SHP77 (cell line): ENCODE data around the gene HOXD4.

Experiments
- DNase-seq, 2 experiments: peaks; one replicate each; lab custom pipeline; 2025; lab: John Stamatoyannopoulos, UW

The HOXD4 gene

DNA sequence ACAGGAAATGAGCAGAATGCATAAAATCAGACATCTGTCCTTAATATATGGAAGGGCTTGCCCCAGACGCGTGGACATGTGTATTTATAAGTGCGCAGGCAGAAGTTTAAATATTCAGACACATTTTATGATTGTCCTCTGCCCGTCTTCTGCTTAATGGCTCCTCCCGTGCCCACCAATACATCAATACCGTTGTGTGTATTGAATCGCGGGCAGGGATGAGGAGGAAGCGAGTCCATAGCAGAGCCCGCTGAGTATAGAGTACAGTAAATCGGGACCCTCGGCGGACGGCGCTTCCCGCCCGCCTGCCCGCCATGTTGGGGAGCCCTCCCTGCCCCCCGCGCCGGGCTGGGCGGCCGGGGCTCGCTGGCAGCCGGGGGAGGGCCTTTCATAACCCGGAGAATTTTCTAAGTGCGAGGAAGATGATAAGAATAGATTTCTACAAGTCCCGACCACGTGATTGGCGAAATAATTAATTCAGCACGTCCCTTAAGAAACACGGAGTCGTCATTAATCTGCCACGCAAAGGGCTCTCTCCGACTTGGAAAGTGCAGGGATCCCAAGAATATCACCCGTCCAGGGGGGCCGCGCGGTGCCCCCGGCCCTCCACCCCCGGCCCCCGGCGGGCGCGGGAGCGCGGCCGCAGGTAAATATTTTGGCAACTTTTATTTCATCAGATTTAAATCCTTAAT, 5.6 kb downstream of the HOXD4 start, which contains the start of gene HOXD3:
Gene HOXD3, plus strand, starts transcription at position 501 of the 692 bp plus-strand sequence. CDS start 11,808 bp downstream, outside the sequence.
- DNase-seq: no peak

- peak in 1 of 2 experiments; percentile 29 for DNase-seq
Measured at GRCh38 chr2:176157499-176158185, 6.3 kb downstream of the HOXD4 start.

DNA sequence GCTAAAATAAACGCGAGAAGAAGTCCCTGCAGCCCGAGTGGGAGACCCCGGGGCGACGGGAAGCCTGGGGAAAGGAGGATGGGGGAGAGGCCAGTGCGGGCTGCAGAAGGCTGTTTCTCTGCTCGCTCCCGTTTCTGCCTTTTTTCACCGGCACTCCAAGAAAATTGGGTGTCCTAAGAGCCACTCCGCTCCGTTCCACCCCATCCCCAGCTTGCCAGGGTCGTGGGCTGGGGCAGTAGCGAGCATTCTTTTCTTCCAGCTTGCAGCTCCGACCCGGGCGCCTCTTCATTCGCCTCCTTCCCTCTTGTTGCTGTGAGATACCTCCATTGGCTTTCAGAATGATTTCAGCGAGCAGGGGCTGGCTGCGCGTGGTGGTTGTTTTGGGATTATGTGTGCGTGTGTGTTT, 6.8 kb downstream of the HOXD4 start:
- no peak for DNase-seq

DNA sequence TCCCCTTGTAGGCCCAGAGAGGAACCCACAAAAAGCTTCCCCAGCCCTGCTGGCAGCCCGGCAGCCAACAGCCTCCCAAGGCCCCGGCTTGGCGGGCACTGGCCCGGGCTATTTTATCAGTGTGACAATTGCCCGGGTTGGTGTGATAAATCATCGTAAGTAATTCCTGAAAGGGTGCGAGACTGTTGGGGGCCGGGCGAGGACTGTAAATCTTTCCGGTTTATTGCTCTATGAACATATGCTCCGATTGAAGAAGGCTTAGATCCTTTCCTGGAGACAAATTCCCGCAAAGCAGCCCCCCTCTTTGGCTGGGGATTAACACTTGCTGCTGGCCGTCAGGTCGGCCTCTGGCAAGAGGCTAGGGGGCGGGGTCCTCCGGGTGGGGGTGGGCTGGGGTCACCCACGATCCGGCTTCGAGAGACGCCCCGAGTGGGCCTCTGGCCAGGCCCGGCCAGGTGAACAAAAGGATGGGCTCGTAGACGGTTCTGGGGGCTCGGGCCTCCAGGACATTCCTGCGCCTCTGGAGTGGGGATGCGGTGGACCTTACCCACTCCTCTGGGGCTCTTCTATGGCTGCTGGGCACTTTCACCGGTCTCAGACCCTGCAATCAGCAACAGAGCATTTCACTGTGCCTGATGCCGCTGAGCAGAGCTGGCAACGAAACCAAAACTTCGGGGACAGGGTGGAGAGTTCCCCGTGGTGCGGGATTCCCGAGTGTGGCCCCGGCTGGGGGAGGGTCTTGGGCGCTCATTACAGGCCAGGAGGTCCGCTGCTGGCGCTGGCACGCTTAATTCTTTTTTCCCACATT, 7.7 kb downstream of the HOXD4 start:
- DNase-seq: no peak

- no peak for DNase-seq
Measured at GRCh38 chr2:176159663-176160250, 8.4 kb downstream of the HOXD4 start.

GRCh38 chr2:176160251-176160985, 9.1 kb downstream of the HOXD4 start:
- DNase-seq: no peak

DNA sequence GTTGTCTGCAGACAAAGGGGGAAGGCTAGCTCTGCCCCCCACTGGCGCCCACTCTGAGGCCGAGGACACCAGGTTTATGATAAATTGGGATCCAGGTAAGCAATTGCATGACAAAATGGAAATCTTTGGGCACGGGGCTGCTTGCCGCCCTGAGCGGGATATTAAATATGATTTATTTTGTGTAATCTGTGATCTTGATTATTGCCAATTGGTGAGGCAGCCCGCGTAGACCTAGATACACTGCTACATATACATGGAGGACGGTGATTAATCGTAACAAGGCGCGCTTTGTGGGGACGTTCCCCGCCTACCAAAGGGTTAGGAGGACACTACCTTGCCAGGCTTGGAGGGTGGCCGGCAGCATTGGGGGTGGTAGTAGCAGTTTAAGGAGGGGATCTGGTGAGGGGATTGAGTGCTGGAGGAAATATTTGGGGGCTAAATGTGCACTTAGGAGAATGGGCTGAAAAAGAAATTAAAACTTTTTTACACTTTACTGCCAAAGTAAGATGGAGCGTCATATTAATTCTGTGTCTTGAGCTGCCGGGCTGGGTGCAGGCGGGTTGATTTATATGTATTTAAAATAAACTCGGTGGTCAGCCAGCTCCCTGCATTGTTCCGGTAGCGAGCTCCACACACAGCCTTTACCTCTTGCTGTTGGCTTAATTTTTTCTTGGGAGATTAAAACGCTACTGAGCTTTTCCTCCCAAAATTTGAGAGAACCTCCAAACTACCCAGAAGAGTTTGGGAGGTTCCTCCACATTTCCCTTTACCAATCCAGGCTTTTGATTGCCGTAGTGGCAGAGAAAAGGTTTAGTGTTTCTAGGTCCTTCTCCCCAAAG, 9.9 kb downstream of the HOXD4 start:
- DNase-seq: no peak

DNA sequence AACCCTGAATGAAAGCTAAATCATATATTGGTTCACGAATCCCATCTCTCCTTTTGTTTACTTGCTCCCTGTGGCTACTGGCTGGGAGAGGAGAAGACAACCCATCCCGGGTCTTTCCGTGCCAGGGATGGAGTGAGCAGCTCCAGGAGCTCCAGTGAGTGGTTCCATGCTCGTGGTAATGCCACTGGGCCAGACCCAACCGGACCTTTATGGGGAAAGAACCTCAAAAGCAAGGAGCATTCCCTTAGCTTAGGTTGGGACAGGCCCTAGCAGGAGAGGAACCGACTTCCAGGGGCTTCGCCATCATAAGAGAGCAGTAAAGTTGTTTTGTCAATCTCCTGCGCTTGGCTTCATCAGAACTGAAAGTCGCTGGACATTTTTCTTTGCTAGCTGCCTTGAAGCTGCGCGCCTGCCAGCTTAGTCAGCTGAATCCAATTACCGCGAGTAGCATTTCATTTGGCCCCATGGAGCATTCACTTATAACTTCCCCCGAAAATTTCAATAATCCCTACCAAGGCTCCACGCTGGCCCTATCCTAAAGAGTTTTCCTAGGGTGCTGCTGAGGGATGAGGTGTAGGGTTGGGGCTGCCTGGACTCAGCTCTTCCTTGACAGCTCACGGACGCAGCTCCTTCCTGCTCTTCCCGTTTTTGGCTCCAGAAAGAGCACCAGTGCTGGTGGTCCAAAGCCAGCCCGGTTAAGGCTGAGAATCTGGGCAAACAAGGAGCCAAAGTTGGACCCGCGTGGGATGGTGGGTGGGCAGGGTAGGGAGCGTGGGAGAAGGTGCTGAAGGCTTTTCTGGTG, 10.7 kb downstream of the HOXD4 start:
- DNase-seq: no peak

DNA sequence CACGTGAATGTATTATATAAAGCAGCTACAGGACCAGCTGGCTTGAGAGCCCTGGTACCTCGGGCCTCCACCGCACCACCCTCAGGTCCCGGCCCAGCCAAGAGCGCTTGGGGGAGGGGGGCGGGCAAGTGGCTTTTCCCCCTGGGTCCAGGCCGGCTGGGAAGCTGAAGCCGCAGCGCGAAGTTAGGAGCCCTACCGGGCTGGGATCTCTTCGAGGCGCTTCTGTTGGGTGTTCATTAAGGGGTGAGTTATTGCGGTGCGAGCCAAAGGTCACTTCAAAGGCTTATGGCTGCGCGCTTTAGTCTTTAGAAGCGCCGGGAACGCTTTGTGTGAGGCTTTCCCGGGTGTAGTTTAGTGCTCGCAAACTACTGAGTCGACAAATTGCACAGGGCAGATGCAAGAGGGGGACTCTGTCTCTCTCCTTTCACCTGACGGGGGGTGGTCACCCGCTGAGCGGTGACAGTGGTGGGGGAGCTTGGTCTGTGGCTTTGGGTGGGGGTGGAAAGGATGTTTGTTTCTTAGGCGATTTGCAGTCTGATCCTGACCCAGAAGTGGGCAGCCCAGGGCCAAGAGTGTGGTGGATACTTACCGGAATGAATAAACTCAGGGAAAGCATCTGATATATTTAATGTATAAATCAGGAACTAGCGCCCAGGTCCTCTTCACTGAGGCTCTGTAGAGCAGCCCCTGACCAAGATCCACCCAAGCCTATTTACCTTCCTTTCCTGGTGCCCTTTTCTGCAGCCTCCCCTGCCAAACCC, 11.7 kb downstream of the HOXD4 start:
- no peak for DNase-seq

DNA sequence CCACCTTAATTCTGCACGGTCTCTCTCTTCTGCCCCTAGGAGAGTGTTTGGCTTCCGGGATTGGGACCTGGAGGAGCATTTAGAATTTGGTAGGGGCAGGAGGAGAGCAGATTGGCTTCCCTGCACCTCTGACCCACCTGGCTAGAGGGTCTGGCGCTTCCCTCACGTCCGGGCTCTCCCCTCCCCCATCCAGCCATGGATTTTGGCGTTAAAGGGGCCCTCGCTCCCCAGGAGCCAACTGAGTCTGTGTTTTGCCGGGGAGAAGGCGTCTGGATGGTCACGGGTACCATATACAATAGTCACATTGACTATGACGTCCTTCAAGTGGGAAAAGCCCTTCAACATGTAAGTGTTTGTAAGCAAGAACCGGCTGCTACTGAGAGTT, 12.3 kb downstream of the HOXD4 start:
- no peak for DNase-seq

GRCh38 chr2:176164201-176164600, 12.9 kb downstream of the HOXD4 start:
- DNase-seq: no peak

- no peak for DNase-seq
Measured at GRCh38 chr2:176164611-176165369, 13.4 kb downstream of the HOXD4 start.

- no peak for DNase-seq
Measured at GRCh38 chr2:176165370-176166050, 14.2 kb downstream of the HOXD4 start.

- DNase-seq: no peak
Measured at GRCh38 chr2:176166272-176166671, 14.9 kb downstream of the HOXD4 start.

DNA sequence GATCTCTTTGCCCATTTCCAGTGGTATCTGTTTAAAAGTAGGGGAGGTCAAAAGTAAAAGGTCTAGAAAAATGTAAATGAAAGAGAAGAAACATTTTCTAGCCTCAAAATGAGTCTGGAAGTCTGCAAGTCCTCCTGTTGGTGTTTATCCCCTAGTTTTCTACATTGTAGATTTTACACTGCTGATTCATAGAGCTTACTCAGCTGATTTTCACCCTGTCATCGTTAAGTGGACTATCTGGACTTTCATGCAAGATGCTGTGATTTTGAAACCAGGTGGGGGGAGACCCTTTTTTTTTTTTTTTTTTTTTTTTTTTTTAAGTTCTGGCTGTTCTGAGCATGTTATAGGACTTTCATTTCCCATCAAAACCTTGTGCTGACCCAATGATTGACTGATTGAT, 16.0 kb downstream of the HOXD4 start:
- no peak for DNase-seq

DNA sequence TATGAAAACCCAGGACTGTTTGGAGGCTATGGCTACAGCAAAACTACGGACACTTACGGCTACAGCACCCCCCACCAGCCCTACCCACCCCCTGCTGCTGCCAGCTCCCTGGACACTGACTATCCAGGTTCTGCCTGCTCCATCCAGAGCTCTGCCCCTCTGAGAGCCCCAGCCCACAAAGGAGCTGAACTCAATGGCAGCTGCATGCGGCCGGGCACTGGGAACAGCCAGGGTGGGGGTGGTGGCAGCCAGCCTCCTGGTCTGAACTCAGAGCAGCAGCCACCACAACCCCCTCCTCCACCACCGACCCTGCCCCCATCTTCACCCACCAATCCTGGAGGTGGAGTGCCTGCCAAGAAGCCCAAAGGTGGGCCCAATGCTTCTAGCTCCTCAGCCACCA, 17.8 kb downstream of the HOXD4 start:
- no peak for DNase-seq

DNA sequence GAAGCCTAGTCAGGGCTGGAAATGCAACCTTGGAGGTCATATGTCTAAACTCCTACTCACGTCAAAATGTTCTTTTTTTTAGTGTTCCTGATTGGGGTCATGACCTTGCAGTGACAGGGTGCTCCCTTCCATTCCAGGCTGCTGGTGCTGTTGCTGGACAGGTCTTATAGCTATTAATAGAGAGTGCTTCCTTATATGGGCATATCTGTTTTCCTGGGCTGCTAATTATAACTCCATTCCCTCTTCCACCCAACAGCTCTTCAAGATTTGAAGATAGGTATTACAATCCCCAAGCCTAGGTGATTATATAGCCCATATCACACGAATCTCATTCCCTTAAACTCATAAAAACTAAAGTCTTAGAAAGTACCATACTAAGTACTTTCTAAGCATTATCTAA, 18.4 kb downstream of the HOXD4 start:
- no peak for DNase-seq
